Fibroblast of lung (primary cell): ENCODE data around the gene MEDAG. TPM values are rescaled to one million over a fixed set of nuclear protein-coding genes. Genes with fewer than 3 reads are reported as not detected.
A peak's percentile ranks its signal among the peaks of the same experiment; 100 is the strongest.

ENCODE experiments used
- DNase-seq, 2 donors: peaks; one replicate each; pipeline versions ENCODE4 v3.0.0 to v3.0.0-alpha.2; 2010; ENCODE audit warnings: low read depth in 2 of 2
- H2AFZ ChIP-seq: 2 replicates; pipeline ENCODE4 v1.5.1; 2012; ENCODE audit warnings: low read length, control low read depth, inconsistent platforms
- H3K27ac ChIP-seq: 2 replicates; pipeline ENCODE4 v1.5.1; 2011; ENCODE audit warnings: low read length, control low read depth; ENCODE audit not compliant: insufficient read depth
- H3K27me3 ChIP-seq: 2 replicates; pipeline ENCODE4 v1.5.1; 2011; ENCODE audit warnings: mild to moderate bottlenecking, low read length; ENCODE audit not compliant: control insufficient read depth, insufficient read depth
- H3K36me3 ChIP-seq: 2 replicates; pipeline ENCODE4 v1.5.1; 2011; ENCODE audit warnings: low read length; ENCODE audit not compliant: control insufficient read depth, insufficient read depth
- H3K4me1 ChIP-seq: 2 replicates; pipeline ENCODE4 v1.5.1; 2011; ENCODE audit warnings: low read length; ENCODE audit not compliant: control insufficient read depth, insufficient read depth; ENCODE audit errors: extremely low read depth
- H3K4me2 ChIP-seq: 2 replicates; pipeline ENCODE4 v1.5.1; 2011; ENCODE audit warnings: low read length, control low read depth; ENCODE audit not compliant: insufficient read depth; ENCODE audit errors: extremely low read depth
- H3K4me3 ChIP-seq, 4 experiments: fragments of 200-600 bp in 1 of 4; sonication (generic) in 1 of 4; replicated peaks in 1 of 4; 2 replicates each; pipeline ENCODE4 v1.5.1; 2011 to 2016; ENCODE audit warnings: low read length in 4 of 4, low read depth in 3 of 4, mild to moderate bottlenecking in 3 of 4, control low read depth in 2 of 4, inconsistent platforms in 1 of 4, mixed read lengths in 1 of 4; ENCODE audit not compliant: insufficient read depth in 1 of 4; ENCODE audit errors: control extremely low read depth in 1 of 4
- H3K79me2 ChIP-seq: 2 replicates; pipeline ENCODE4 v1.5.1; 2012; ENCODE audit warnings: mild to moderate bottlenecking, low read length, inconsistent platforms; ENCODE audit not compliant: control insufficient read depth, insufficient read depth
- H3K9ac ChIP-seq: 2 replicates; pipeline ENCODE4 v1.5.1; 2011; ENCODE audit warnings: mild to moderate bottlenecking, low read length, control low read depth; ENCODE audit not compliant: insufficient read depth
- H3K9me3 ChIP-seq: 2 replicates; pipeline ENCODE4 v1.5.1; 2012; ENCODE audit warnings: low read depth, low read length; ENCODE audit not compliant: control insufficient read depth, insufficient read depth
- H4K20me1 ChIP-seq: 2 replicates; pipeline ENCODE4 v1.5.1; 2011; ENCODE audit warnings: low read length; ENCODE audit not compliant: control insufficient read depth, insufficient read depth; ENCODE audit errors: extremely low read depth
- CTCF ChIP-seq, 2 donors: IDR thresholded peaks in 1 of 2; conservative IDR thresholded peaks in 1 of 2; 1 replicate in 1 of 2; 2 replicates in 1 of 2; pipeline ENCODE4 v1.5.1; 2011 to 2012; ENCODE audit warnings: low read length in 2 of 2, control low read depth in 1 of 2, inconsistent platforms in 1 of 2, low read depth in 1 of 2, mild to moderate bottlenecking in 1 of 2
- EZH2 ChIP-seq: IDR thresholded peaks from 2 replicates; pipeline ENCODE4 v1.5.1; 2012; ENCODE audit warnings: low read length, control low read depth, mild to moderate bottlenecking; ENCODE audit errors: missing control alignments
- polyA plus RNA-seq, 2 donors: library from polyadenylated mRNA; depleted of rRNA in 1 of 2; stranded (reverse) in 1 of 2; unstranded in 1 of 2; fragments of >200 nt; gene quantifications; 2 replicates each; pipeline ENCODE4 v1.2.1, GENCODE V29; 2011 to 2012; ENCODE audit warnings: missing spikeins in 1 of 2
- total RNA-seq: library from RNA; depleted of rRNA; stranded (reverse); fragments of >200 nt; gene quantifications from 2 replicates; pipeline ENCODE4 v1.2.1, GENCODE V29; 2014

MEDAG gene
- total and polyA plus RNA-seq, 2 donors (not counting 1 experiment from before 2014, with no cell fraction given), result 11.2 to 99.8 TPM

- H2AFZ ChIP-seq, result no peak overlapping the region
- no peaks in the 10 kb centered on the region for H4K20me1 ChIP-seq
- H3K79me2 ChIP-seq, result no peaks in the 10 kb centered on the region
- DNase-seq, result peak; percentile 94 to 98
- no peaks in the 10 kb centered on the region for H3K9me3 ChIP-seq
- H3K9ac ChIP-seq, result peak overlapping the region; percentile 66
- TF ChIP-seq CTCF (conservative IDR thresholded peaks at IDR 0.05 in 1 of 2, IDR thresholded peaks at IDR 0.05 in 1 of 2; ENCODE audit: low read depth in 1 of 2, low read length in 2 of 2), result no peak
- TF ChIP-seq EZH2, result no peak
- peak overlapping the region; percentile 96 for H3K27ac ChIP-seq
- no peaks in the 10 kb centered on the region for H3K36me3 ChIP-seq
- H3K4me2 ChIP-seq, result peak overlapping the region; percentile 94
- H3K4me3 ChIP-seq, result peak overlapping the region in 1 of 4 experiments; percentile 2
- no peaks in the 10 kb centered on the region for H3K27me3 ChIP-seq
- H3K4me1 ChIP-seq, result peaks cover 48% of the 10 kb centered on the region
Measured at GRCh38 chr13:30864433-30865122, 41.5 kb upstream of the MEDAG start.

GRCh38 chr13:30865123-30866049 is 40.7 kb upstream of the MEDAG start:
- DNase-seq, result peak; percentile 95 to 96
- Histone ChIP-seq H3K4me1 (peaks cover 49% of the 10 kb centered on the region), H3K4me2 (peak overlapping the region; percentile 94), H3K27me3 (no peaks in the 10 kb centered on the region), H3K36me3 (no peaks in the 10 kb centered on the region), H3K9me3 (no peaks in the 10 kb centered on the region), H2AFZ (peak overlapping the region; percentile 45), H3K27ac (peak overlapping the region; percentile 96), H3K4me3 (peak overlapping the region in 3 of 4 experiments; percentile 0 to 34 (median 2)), H3K9ac (peak overlapping the region; percentile 66), H3K79me2 (no peaks in the 10 kb centered on the region), H4K20me1 (no peaks in the 10 kb centered on the region)
- TF ChIP-seq EZH2 (no peak), CTCF (conservative IDR thresholded peaks at IDR 0.05 in 1 of 2, IDR thresholded peaks at IDR 0.05 in 1 of 2; ENCODE audit: low read depth in 1 of 2, low read length in 2 of 2) (peak; percentile 95 to 96)

GRCh38 chr13:30866677-30867076 is 39.4 kb upstream of the MEDAG start:
- no peak overlapping the region for H2AFZ ChIP-seq

More at GRCh38 chr13:30866677-30867076, 39.4 kb upstream of the MEDAG start:
- TF ChIP-seq EZH2 (no peak), CTCF (conservative IDR thresholded peaks at IDR 0.05 in 1 of 2, IDR thresholded peaks at IDR 0.05 in 1 of 2; ENCODE audit: low read depth in 1 of 2, low read length in 2 of 2) (no peak)
- Histone ChIP-seq H4K20me1 (no peaks in the 10 kb centered on the region), H3K9me3 (no peaks in the 10 kb centered on the region), H3K4me2 (peak overlapping the region; percentile 9), H3K4me1 (peaks cover 57% of the 10 kb centered on the region), H3K36me3 (no peaks in the 10 kb centered on the region), H3K79me2 (no peaks in the 10 kb centered on the region), H3K27me3 (no peaks in the 10 kb centered on the region), H3K9ac (no peak overlapping the region), H3K27ac (peak overlapping the region; percentile 96), H3K4me3 (no peak overlapping the region)
- no peak for DNase-seq
